ENCODE data around the gene CTRL.

The CTRL gene

GRCh38 chr16:67927131-67927941 is 4.3 kb downstream of the CTRL start:
- no peak for TF ChIP-seq CTCF (IDR thresholded peaks at IDR 0.05; ENCODE audit: extremely low read depth, missing control alignments)
- no peak for DNase-seq (ENCODE audit: low spot score)

- TF ChIP-seq CTCF (IDR thresholded peaks at IDR 0.05; ENCODE audit: extremely low read depth, missing control alignments): no peak
- no peak for DNase-seq (ENCODE audit: low spot score)
Observed at GRCh38 chr16:67926181-67926750, 5.4 kb downstream of the CTRL start.

- DNase-seq (ENCODE audit: low spot score): no peak
Observed at GRCh38 chr16:67924140-67924906, 7.3 kb downstream of the CTRL start.

GRCh38 chr16:67923414-67924116 is 8.1 kb downstream of the CTRL start:
- DNase-seq (ENCODE audit: low spot score): no peak
- TF ChIP-seq CTCF (IDR thresholded peaks at IDR 0.05; ENCODE audit: extremely low read depth, missing control alignments): no peak

More at GRCh38 chr16:67924140-67924906, 7.3 kb downstream of the CTRL start:
- no peak for TF ChIP-seq CTCF (IDR thresholded peaks at IDR 0.05; ENCODE audit: extremely low read depth, missing control alignments)

GRCh38 chr16:67922740-67923139 is 8.9 kb downstream of the CTRL start:
- TF ChIP-seq CTCF (IDR thresholded peaks at IDR 0.05; ENCODE audit: extremely low read depth, missing control alignments): no peak
- DNase-seq (ENCODE audit: low spot score): no peak

- no peak for TF ChIP-seq CTCF (IDR thresholded peaks at IDR 0.05; ENCODE audit: extremely low read depth, missing control alignments)
- no peak for DNase-seq (ENCODE audit: low spot score)
Observed at GRCh38 chr16:67922221-67922620, 9.4 kb downstream of the CTRL start.
